H1 (cell line): ENCODE data around the gene PANX2. TPM values are rescaled to one million over a fixed set of nuclear protein-coding genes. Genes with fewer than 3 reads are reported as not detected.

Experiments used
- CTCF ChIA-PET: fragments of 300-600 bp; sonication (Branson Sonifier 250); formaldehyde crosslinking; loops from one replicate; lab custom pipeline; 2021; ENCODE audit not compliant: partially characterized antibody; lab: Charles Lee
- POLR2A ChIA-PET: fragments of 300-600 bp; sonication (Branson Sonifier 250); formaldehyde crosslinking; loops from one replicate; lab custom pipeline; 2021; ENCODE audit warnings: inconsistent platforms; ENCODE audit not compliant: partially characterized antibody; lab: Charles Lee
- DNase-seq, 2 experiments: peaks; one replicate each; pipeline versions ENCODE4 v3.0.0 to v3.0.0-alpha.2; 2010 to 2022; ENCODE audit warnings: low spot score in 2 of 2, low read depth in 1 of 2, mixed read lengths in 1 of 2
- FAIRE-seq: peaks from 2 replicates; lab custom pipeline; 2011; peaks lifted over from hg19 to GRCh38; lab: Jason Lieb, UNC
- H2AFZ ChIP-seq: 2 replicates; pipeline ENCODE4 v1.8.1; 2012; ENCODE audit warnings: low read length, inconsistent platforms
- H2AK5ac ChIP-seq: 2 replicates; pipeline ENCODE4 v1.6.1; 2013; ENCODE audit warnings: low read depth, low read length
- H2BK120ac ChIP-seq: replicated peaks from 2 replicates; pipeline ENCODE3; 2013; ENCODE audit warnings: low read depth, low read length, inconsistent platforms
- H2BK12ac ChIP-seq: 2 replicates; pipeline ENCODE4 v1.6.1; 2013; ENCODE audit warnings: low read depth, low read length
- H2BK15ac ChIP-seq: 2 replicates; pipeline ENCODE4 v1.6.1; 2013; ENCODE audit warnings: low read length
- H2BK20ac ChIP-seq: 2 replicates; pipeline ENCODE4 v1.6.1; 2013; ENCODE audit warnings: low read length
- H2BK5ac ChIP-seq: 2 replicates; pipeline ENCODE4 v1.6.1; 2013; ENCODE audit warnings: low read depth, low read length
- H3K14ac ChIP-seq: 2 replicates; pipeline ENCODE4 v1.6.1; 2013; ENCODE audit warnings: inconsistent platforms; ENCODE audit not compliant: insufficient read length
- H3K18ac ChIP-seq: 2 replicates; pipeline ENCODE4 v1.6.1; 2013; ENCODE audit warnings: low read length; ENCODE audit errors: extremely low read depth
- H3K23ac ChIP-seq: 2 replicates; pipeline ENCODE4 v1.6.1; 2013; ENCODE audit warnings: inconsistent platforms; ENCODE audit not compliant: insufficient read length
- H3K23me2 ChIP-seq: 2 replicates; pipeline ENCODE4 v1.6.1; 2013; ENCODE audit warnings: low read depth, low read length
- H3K27ac ChIP-seq: 2 replicates; pipeline ENCODE4 v1.6.1; 2011; ENCODE audit warnings: low read depth, low read length, inconsistent platforms
- H3K27me3 ChIP-seq, 4 experiments: replicated peaks in 1 of 4; 1 replicate in 1 of 4; 2 replicates in 3 of 4; pipeline versions ENCODE4 v1.6.1 to v1.8.1; 2011 to 2013; ENCODE audit warnings: low read length in 3 of 4, mild to moderate bottlenecking in 3 of 4, inconsistent platforms in 2 of 4, mixed read lengths in 2 of 4, moderate library complexity in 1 of 4; ENCODE audit not compliant: control insufficient read depth in 3 of 4, insufficient read depth in 3 of 4; ENCODE audit errors: extremely low read depth in 1 of 4
- H3K36me3 ChIP-seq, 4 experiments: 2 replicates each; pipeline versions ENCODE4 v1.6.1 to v1.8.1; 2011 to 2013; ENCODE audit warnings: mild to moderate bottlenecking in 4 of 4, low read length in 3 of 4, moderate library complexity in 2 of 4, control low read depth in 1 of 4, inconsistent platforms in 1 of 4; ENCODE audit not compliant: insufficient read depth in 4 of 4, control insufficient read depth in 2 of 4
- H3K4ac ChIP-seq: replicated peaks from 2 replicates; pipeline ENCODE3; 2013; ENCODE audit warnings: low read length, low read depth, mixed read lengths, inconsistent platforms; ENCODE audit not compliant: insufficient read length
- H3K4me1 ChIP-seq, 4 experiments: replicated peaks in 1 of 4; 1 replicate in 1 of 4; 2 replicates in 3 of 4; pipeline versions ENCODE4 v1.6.1 to v1.8.1; 2011 to 2013; ENCODE audit warnings: low read length in 3 of 4, inconsistent platforms in 2 of 4, mixed read lengths in 1 of 4; ENCODE audit not compliant: insufficient read depth in 4 of 4, control insufficient read depth in 3 of 4
- H3K4me2 ChIP-seq, 2 experiments: 2 replicates each; pipeline versions ENCODE4 v1.6.1 to v1.8.1; 2011 to 2013; ENCODE audit warnings: low read depth in 2 of 2, low read length in 2 of 2, control low read depth in 1 of 2, inconsistent platforms in 1 of 2, mild to moderate bottlenecking in 1 of 2; ENCODE audit not compliant: insufficient read depth in 1 of 2
- H3K4me3 ChIP-seq, 4 experiments: fragments of 200-600, 300-600 bp in 1 of 4; sonication (generic), shearing (Covaris generic), sonication (Bioruptor Twin) in 1 of 4; 2 replicates each; pipeline versions ENCODE4 v1.5.1 to v1.8.1; 2011 to 2016; ENCODE audit warnings: low read length in 4 of 4, low read depth in 3 of 4, control low read depth in 2 of 4, inconsistent platforms in 2 of 4, mild to moderate bottlenecking in 2 of 4, mixed read lengths in 1 of 4, moderate library complexity in 1 of 4; ENCODE audit not compliant: insufficient read depth in 2 of 4; ENCODE audit errors: extremely low read depth in 1 of 4
- H3K56ac ChIP-seq: replicated peaks from 2 replicates; pipeline ENCODE3; 2013; ENCODE audit warnings: low read depth, mild to moderate bottlenecking, mixed read lengths, low read length, inconsistent platforms; ENCODE audit not compliant: insufficient read length
- H3K79me1 ChIP-seq: 2 replicates; pipeline ENCODE4 v1.6.1; 2013; ENCODE audit warnings: low read depth, low read length, control low read depth
- H3K79me2 ChIP-seq, 2 experiments: 2 replicates each; pipeline versions ENCODE4 v1.6.1 to v1.8.1; 2012 to 2013; ENCODE audit warnings: low read length in 2 of 2, mild to moderate bottlenecking in 2 of 2, inconsistent platforms in 1 of 2; ENCODE audit not compliant: insufficient read depth in 2 of 2, control insufficient read depth in 1 of 2
- H3K9ac ChIP-seq, 4 experiments: replicated peaks in 1 of 4; 1 replicate in 1 of 4; 2 replicates in 3 of 4; pipeline versions ENCODE4 v1.6.1 to v1.8.1; 2011 to 2013; ENCODE audit warnings: low read depth in 3 of 4, low read length in 3 of 4, control low read depth in 2 of 4, mild to moderate bottlenecking in 2 of 4, moderate library complexity in 2 of 4, inconsistent platforms in 1 of 4; ENCODE audit errors: extremely low read depth in 1 of 4
- H3K9me3 ChIP-seq, 2 experiments: 2 replicates each; pipeline versions ENCODE4 v1.6.1 to v1.8.1; 2012 to 2013; ENCODE audit warnings: mild to moderate bottlenecking in 2 of 2, moderate library complexity in 2 of 2, control low read depth in 1 of 2, inconsistent platforms in 1 of 2, low read depth in 1 of 2, low read length in 1 of 2, mixed read lengths in 1 of 2; ENCODE audit not compliant: insufficient read depth in 2 of 2
- H4K20me1 ChIP-seq, 2 experiments: replicated peaks in 1 of 2; 2 replicates each; pipeline versions ENCODE3 to v1.8.1; 2011 to 2013; ENCODE audit warnings: inconsistent platforms in 2 of 2, low read length in 2 of 2, mild to moderate bottlenecking in 1 of 2; ENCODE audit not compliant: insufficient read depth in 2 of 2, control insufficient read depth in 1 of 2
- H4K5ac ChIP-seq: 2 replicates; pipeline ENCODE4 v1.6.1; 2013; ENCODE audit warnings: low read length, low read depth, mixed read lengths, inconsistent platforms; ENCODE audit not compliant: insufficient read length
- H4K8ac ChIP-seq: 2 replicates; pipeline ENCODE4 v1.8.0; 2013; ENCODE audit warnings: mild to moderate bottlenecking, moderate library complexity, low read length, inconsistent platforms; ENCODE audit not compliant: insufficient read depth; ENCODE audit errors: extremely low read depth
- H4K91ac ChIP-seq: replicated peaks from 2 replicates; pipeline ENCODE3; 2013; ENCODE audit warnings: low read length, mixed read lengths, inconsistent platforms; ENCODE audit not compliant: insufficient read length
- EGR1 ChIP-seq: IDR thresholded peaks from 2 replicates; pipeline ENCODE4 v1.6.1; 2011; ENCODE audit warnings: low read depth, low read length, borderline replicate concordance
- GTF2F1 ChIP-seq: IDR thresholded peaks from 2 replicates; pipeline ENCODE4 v1.6.1; 2012; ENCODE audit warnings: low read depth, low read length, improper control_type of control experiment, borderline replicate concordance
- NRF1 ChIP-seq: IDR thresholded peaks from 2 replicates; pipeline ENCODE4 v1.6.1; 2011; ENCODE audit warnings: mild to moderate bottlenecking, low read depth, low read length, improper control_type of control experiment
- POLR2A ChIP-seq, 2 experiments: IDR thresholded peaks; 1 replicate in 1 of 2; 2 replicates in 1 of 2; pipeline ENCODE4 v1.6.1; 2011; ENCODE audit warnings: low read depth in 2 of 2, low read length in 2 of 2, mild to moderate bottlenecking in 2 of 2; ENCODE audit errors: control extremely low read depth in 1 of 2
- TCF12 ChIP-seq: IDR thresholded peaks from 2 replicates; pipeline ENCODE4 v1.6.1; 2011; ENCODE audit warnings: low read depth, mild to moderate bottlenecking, low read length
- WGBS, 2 experiments: shearing (Covaris generic) in 1 of 2; methylation state at CpG; one replicate each; pipeline versions ENCODE4 v1.1.6 to v1.1.7; 2013 to 2015; ENCODE audit warnings: low lambda C conversion rate in 2 of 2, mixed read lengths in 2 of 2, inconsistent platforms in 1 of 2, low coverage in 1 of 2, missing lambda C conversion rate in 1 of 2; ENCODE audit not compliant: insufficient replicate concordance in 2 of 2, insufficient coverage in 1 of 2, insufficient read length in 1 of 2; ENCODE audit errors: extremely low coverage in 1 of 2, missing lambda C conversion rate in 1 of 2; 5-methylcytosine and 5-hydroxymethylcytosine counted together
- polyA plus RNA-seq, 7 experiments: library from polyadenylated mRNA; depleted of rRNA in 3 of 7; stranded (reverse) in 5 of 7; unstranded in 2 of 7; fragments of >200 nt in 5 of 7; fragments of 200-250 nt in 2 of 7; gene quantifications; 1 replicate in 5 of 7; 2 replicates in 1 of 7; 4 replicates in 1 of 7; pipeline versions ENCODE4 v1.2.1 to v1.2.3, GENCODE V29; 2011 to 2013; ENCODE audit warnings: missing spikeins in 2 of 7, mixed read lengths in 2 of 7
- total RNA-seq: library from RNA; stranded (reverse); fragmentation: NEBNext Ultra II Directional; extraction: Animal tissue kit (Norgen Biotek cat#: 25700); gene quantifications from 2 replicates; pipeline ENCODE4 v1.2.1, GENCODE V29; 2021
- TF ChIP-seq, protein P1 (sequence below): IDR thresholded peaks from 2 replicates; pipeline ENCODE4 v1.6.1; 2012; ENCODE audit warnings: low read length, inconsistent platforms
- TF ChIP-seq, protein P2 (sequence below), 3 experiments: IDR thresholded peaks; 1 replicate in 2 of 3; 2 replicates in 1 of 3; pipeline versions ENCODE4 v1.5.1 to v1.6.1; 2011; ENCODE audit warnings: low read length in 3 of 3, mild to moderate bottlenecking in 3 of 3, inconsistent platforms in 2 of 3, low read depth in 1 of 3, moderate library complexity in 1 of 3; ENCODE audit not compliant: insufficient read depth in 1 of 3; ENCODE audit errors: control extremely low read depth in 1 of 3

The PANX2 gene
- total and polyA plus RNA-seq, 2 of the 8 experiments (the other 6 are each of a cell fraction or from before 2014, with no cell fraction given): 3.5 to 5.0 TPM

DNA sequence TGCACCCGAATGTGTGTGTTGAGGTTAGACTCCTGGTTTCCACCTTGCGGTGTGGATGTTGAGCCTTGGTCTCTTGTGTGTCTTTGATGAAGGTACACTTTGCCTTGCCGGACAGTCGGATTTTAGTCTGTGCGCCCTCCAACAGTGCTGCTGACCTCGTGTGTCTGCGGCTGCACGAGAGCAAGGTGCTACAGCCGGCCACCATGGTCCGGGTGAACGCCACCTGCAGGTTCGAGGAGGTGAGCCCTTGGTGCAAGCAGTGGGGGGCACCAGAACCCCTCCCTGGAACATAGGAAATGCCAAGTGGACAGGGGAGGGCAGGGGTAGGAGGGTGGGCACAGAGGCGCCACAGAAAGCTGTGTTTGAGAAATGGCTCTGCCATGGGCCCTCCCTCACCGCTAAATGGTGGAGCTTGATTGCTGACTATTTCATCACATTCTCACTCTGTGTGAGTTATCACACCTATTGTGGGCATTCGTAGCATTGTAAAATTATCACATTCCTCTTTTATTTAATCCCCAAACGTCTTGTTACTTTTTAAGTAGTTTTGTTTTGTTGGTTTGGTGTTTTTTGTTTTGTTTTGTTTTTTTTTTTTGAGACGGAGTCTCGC, 26.4 kb upstream of the PANX2 start:
- Histone ChIP-seq H3K4me3 (no peak overlapping the region), H3K79me1 (no peaks in the 10 kb centered on the region), H2AFZ (no peak overlapping the region), H3K9ac (no peak overlapping the region), H3K14ac (no peak overlapping the region), H3K79me2 (no peaks in the 10 kb centered on the region)
- TF ChIP-seq, protein P1, sequence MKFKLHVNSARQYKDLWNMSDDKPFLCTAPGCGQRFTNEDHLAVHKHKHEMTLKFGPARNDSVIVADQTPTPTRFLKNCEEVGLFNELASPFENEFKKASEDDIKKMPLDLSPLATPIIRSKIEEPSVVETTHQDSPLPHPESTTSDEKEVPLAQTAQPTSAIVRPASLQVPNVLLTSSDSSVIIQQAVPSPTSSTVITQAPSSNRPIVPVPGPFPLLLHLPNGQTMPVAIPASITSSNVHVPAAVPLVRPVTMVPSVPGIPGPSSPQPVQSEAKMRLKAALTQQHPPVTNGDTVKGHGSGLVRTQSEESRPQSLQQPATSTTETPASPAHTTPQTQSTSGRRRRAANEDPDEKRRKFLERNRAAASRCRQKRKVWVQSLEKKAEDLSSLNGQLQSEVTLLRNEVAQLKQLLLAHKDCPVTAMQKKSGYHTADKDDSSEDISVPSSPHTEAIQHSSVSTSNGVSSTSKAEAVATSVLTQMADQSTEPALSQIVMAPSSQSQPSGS: no peak
- TF ChIP-seq NRF1 (no peak), POLR2A (IDR thresholded peaks at IDR 0.05; ENCODE audit: control extremely low read depth in 1 of 2, low read depth in 2 of 2, low read length in 2 of 2) (no peak), TCF12 (no peak), GTF2F1 (no peak), EGR1 (no peak)
- TF ChIP-seq, protein P2, sequence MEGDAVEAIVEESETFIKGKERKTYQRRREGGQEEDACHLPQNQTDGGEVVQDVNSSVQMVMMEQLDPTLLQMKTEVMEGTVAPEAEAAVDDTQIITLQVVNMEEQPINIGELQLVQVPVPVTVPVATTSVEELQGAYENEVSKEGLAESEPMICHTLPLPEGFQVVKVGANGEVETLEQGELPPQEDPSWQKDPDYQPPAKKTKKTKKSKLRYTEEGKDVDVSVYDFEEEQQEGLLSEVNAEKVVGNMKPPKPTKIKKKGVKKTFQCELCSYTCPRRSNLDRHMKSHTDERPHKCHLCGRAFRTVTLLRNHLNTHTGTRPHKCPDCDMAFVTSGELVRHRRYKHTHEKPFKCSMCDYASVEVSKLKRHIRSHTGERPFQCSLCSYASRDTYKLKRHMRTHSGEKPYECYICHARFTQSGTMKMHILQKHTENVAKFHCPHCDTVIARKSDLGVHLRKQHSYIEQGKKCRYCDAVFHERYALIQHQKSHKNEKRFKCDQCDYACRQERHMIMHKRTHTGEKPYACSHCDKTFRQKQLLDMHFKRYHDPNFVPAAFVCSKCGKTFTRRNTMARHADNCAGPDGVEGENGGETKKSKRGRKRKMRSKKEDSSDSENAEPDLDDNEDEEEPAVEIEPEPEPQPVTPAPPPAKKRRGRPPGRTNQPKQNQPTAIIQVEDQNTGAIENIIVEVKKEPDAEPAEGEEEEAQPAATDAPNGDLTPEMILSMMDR (IDR thresholded peaks at IDR 0.05; ENCODE audit: control extremely low read depth in 1 of 3, insufficient read depth in 1 of 3, low read depth in 1 of 3, low read length in 3 of 3): peak in 2 of 3 experiments; percentile 15 to 32; a peak in 2 of 4 replicates
- TF ChIP-seq, all 59 proteins: peak for 1
- H2BK20ac ChIP-seq: no peak overlapping the region
- no peak overlapping the region for H4K5ac ChIP-seq
- DNase-seq (no peak), FAIRE-seq (no peak)
- no peaks in the 10 kb centered on the region for H3K36me3 ChIP-seq
- H4K8ac ChIP-seq: no peak overlapping the region
- WGBS, 2 experiments: 85% methylated on average over 18 of the region's 18 CpGs; no CpG with 5 or more reads in 1 of the 2 experiments
- no peaks in the 10 kb centered on the region for H3K23me2 ChIP-seq
- H3K9me3 ChIP-seq: no peaks in the 10 kb centered on the region
- no peak overlapping the region for H3K23ac ChIP-seq
- POLR2A ChIA-PET: no interaction called here
- H3K4me1 ChIP-seq: peaks cover 0 to 4% (median 0%) of the 10 kb centered on the region in 4 experiments; a peak in 3 of 7 replicates
- no peak overlapping the region for H2BK120ac ChIP-seq
- no peak overlapping the region for H2BK5ac ChIP-seq
- CTCF ChIA-PET: interaction anchor here (1.1 to 3.0 kb wide), 3 partner anchors 13 to 80 kb away, joined by 3 to 9 read pairs (median 8); no protein-coding TSS in a partner anchor
- no peak overlapping the region for H4K91ac ChIP-seq
- H3K27me3 ChIP-seq: 0 out of 7 replicates have a peak, but pooled peaks cover 0 to 1% (median 0%) of the 10 kb centered on the region in 4 experiments
- H3K56ac ChIP-seq: no peak overlapping the region
- no peak overlapping the region for H3K27ac ChIP-seq
- H2BK15ac ChIP-seq: no peak overlapping the region
- H3K4ac ChIP-seq: no peak overlapping the region
- H3K4me2 ChIP-seq: no peak overlapping the region
- peak overlapping the region; percentile 6; the same call in 1 of the 2 replicates for H2AK5ac ChIP-seq
- peaks cover 0 to 2% of the 10 kb centered on the region in 2 experiments for H4K20me1 ChIP-seq
- H2BK12ac ChIP-seq: 0 out of 2 replicates have a peak overlapping the region, but pooled peaks have one; percentile 50
- H3K18ac ChIP-seq: no peak overlapping the region
